Nephron (organoid): ENCODE results near the gene EPX.
A peak's percentile ranks its signal among the peaks of the same experiment; 100 is the strongest.

ENCODE experiments used
- H3K27ac Mint-ChIP-seq, 3 experiments: 2 replicates each; pipeline ENCODE4 v1.8.0; 2020; ENCODE audit warnings: mixed read lengths in 3 of 3, mild to moderate bottlenecking in 2 of 3, moderate library complexity in 1 of 3
- H3K27me3 Mint-ChIP-seq: 2 replicates; pipeline ENCODE4 v1.8.0; 2021; ENCODE audit warnings: low read depth, mild to moderate bottlenecking, moderate library complexity, mixed read lengths
- H3K36me3 Mint-ChIP-seq: 2 replicates; pipeline ENCODE4 v1.8.0; 2020; ENCODE audit warnings: low read depth, mixed read lengths
- H3K4me1 Mint-ChIP-seq: 2 replicates; pipeline ENCODE4 v1.8.0; 2020; ENCODE audit warnings: mixed read lengths
- H3K4me3 Mint-ChIP-seq, 3 experiments: 2 replicates each; pipeline ENCODE4 v1.8.0; 2020; ENCODE audit warnings: mild to moderate bottlenecking in 3 of 3, mixed read lengths in 3 of 3, moderate library complexity in 2 of 3
- H3K9me3 Mint-ChIP-seq: 2 replicates; pipeline ENCODE4 v1.8.0; 2020; ENCODE audit warnings: mixed read lengths
- CTCF ChIP-seq, 3 experiments: fragments of 200-600 bp; sonication (generic); IDR thresholded peaks; one replicate each; pipeline ENCODE4 v1.5.0; 2021; ENCODE audit warnings: antibody characterized with exemption in 3 of 3; ENCODE audit not compliant: unreplicated experiment in 3 of 3

The EPX gene

DNA sequence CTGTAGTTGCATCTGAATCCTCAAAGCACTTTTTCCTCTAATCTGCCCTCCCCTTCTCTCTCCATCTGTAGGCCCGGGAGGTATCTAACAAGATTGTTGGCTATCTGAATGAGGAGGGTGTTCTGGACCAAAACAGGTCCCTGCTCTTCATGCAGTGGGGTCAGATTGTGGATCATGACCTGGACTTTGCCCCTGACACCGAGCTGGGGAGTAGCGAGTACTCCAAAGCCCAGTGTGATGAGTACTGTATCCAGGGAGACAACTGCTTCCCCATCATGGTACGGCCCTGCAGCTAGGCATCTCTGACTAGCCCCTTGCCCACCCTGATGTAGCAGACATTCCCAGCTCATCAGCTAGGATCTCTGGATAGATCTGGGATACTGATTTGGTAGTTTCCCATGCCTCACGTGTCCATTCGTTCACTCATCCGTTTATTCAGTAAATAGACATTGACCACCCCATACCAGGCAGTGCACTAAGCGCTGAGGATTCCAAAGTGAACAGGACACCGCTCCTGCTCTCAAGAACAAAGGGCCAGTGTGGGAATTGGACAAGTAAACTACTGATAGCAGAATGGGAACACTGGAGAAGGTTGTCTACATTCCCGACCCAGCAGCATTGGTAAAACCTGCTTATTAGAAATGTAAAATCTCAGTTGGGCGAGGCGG, 58.0 kb downstream of the EPX start:
- Mint-ChIP-seq H3K27ac (no peak overlapping the region), H3K4me3 (peak overlapping the region; percentile 58 to 69 (median 66)), H3K36me3 (no peaks in the 10 kb centered on the region), H3K4me1 (peaks cover 5% of the 10 kb centered on the region), H3K27me3 (peaks cover 93% of the 10 kb centered on the region), H3K9me3 (no peaks in the 10 kb centered on the region)
- TF ChIP-seq CTCF (IDR thresholded peaks at IDR 0.05; ENCODE audit: unreplicated experiment in 3 of 3): no peak

DNA sequence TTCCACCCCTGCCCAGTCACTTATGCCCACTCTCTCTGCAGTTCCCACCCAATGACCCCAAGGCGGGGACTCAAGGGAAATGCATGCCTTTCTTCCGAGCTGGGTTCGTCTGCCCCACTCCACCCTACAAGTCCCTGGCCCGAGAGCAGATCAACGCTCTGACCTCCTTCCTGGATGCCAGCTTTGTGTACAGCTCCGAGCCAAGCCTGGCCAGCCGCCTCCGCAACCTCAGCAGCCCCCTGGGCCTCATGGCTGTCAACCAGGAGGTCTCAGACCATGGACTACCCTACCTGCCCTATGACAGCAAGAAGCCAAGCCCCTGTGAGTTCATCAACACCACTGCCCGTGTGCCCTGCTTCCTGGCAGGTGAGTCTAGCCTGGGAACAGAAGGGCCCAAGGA, 59.6 kb downstream of the EPX start:
- no peak for TF ChIP-seq CTCF (IDR thresholded peaks at IDR 0.05; ENCODE audit: unreplicated experiment in 3 of 3)
- Mint-ChIP-seq H3K9me3 (no peaks in the 10 kb centered on the region), H3K4me1 (peaks cover 5% of the 10 kb centered on the region), H3K27me3 (peaks cover 91% of the 10 kb centered on the region), H3K4me3 (no peak overlapping the region), H3K27ac (no peak overlapping the region), H3K36me3 (no peaks in the 10 kb centered on the region)

GRCh38 chr17:58253082-58253481, 60.6 kb downstream of the EPX start:
- Mint-ChIP-seq H3K9me3 (no peaks in the 10 kb centered on the region), H3K4me1 (peaks cover 5% of the 10 kb centered on the region), H3K27ac (no peak overlapping the region), H3K36me3 (no peaks in the 10 kb centered on the region), H3K27me3 (peaks cover 91% of the 10 kb centered on the region), H3K4me3 (no peak overlapping the region)
- no peak for TF ChIP-seq CTCF (IDR thresholded peaks at IDR 0.05; ENCODE audit: unreplicated experiment in 3 of 3)
